Astrocyte of the spinal cord (primary cell): ENCODE data around the gene SEC14L6.
A peak's percentile ranks its signal among the peaks of the same experiment; 100 is the strongest.

Experiments
- DNase-seq: peaks from one replicate; pipeline ENCODE4 v3.0.0; 2011; ENCODE audit warnings: low read depth, low spot score
- H3K4me3 ChIP-seq: 2 replicates; pipeline ENCODE4 v1.5.1; 2011; ENCODE audit warnings: low read depth, mild to moderate bottlenecking, low read length, moderate library complexity
- in situ Hi-C: cut with HindIII; loops from 2 replicates; pipeline ENCODE4 v1.10.0; 2017; ENCODE audit warnings: low sequenced_read_pairs
- TF ChIP-seq, protein P1 (sequence below): IDR thresholded peaks from 2 replicates; pipeline ENCODE4 v1.5.1; 2012; ENCODE audit warnings: low read depth, mild to moderate bottlenecking, low read length, inconsistent platforms

Gene SEC14L6

DNA sequence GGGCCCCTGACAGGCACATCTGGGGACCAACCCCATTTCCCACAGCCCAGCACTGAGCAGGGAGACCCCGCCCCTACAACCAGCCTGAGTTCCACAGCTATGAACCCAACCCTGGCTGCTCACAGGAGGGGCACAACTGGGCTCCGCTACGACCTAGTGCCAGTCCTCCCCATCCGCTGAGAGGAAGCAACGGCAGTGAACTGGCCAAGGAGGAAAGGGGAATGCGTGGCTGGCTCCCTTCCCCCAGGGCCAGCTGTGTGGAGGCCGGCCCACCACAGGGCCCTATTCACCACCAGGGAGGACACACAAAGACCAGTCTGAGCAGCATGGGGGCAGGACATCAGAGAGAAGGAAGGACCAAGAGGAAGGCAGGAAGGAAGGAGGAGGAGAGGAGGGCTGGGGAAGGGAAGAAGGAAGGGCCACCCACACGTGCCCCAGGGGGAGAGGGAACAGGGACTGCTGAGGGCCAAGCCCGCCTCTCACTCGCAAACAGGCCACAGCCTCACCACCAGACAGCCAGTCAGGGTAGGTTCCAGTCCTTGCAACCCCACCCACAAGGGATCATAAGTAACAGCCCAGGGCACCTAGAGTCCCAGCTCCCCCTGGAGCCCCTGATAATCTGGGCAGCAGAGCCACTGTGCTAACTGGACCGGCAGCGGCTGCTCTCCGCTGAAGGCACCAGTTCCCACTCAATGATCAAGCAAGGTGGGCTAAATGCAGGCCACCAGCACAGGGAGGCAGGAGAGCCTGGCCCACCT, 36.4 kb upstream of the SEC14L6 start:
- DNase-seq = no peak
- in situ Hi-C loops = no loop called here
- H3K4me3 ChIP-seq = no peak overlapping the region
- TF ChIP-seq, protein P1, sequence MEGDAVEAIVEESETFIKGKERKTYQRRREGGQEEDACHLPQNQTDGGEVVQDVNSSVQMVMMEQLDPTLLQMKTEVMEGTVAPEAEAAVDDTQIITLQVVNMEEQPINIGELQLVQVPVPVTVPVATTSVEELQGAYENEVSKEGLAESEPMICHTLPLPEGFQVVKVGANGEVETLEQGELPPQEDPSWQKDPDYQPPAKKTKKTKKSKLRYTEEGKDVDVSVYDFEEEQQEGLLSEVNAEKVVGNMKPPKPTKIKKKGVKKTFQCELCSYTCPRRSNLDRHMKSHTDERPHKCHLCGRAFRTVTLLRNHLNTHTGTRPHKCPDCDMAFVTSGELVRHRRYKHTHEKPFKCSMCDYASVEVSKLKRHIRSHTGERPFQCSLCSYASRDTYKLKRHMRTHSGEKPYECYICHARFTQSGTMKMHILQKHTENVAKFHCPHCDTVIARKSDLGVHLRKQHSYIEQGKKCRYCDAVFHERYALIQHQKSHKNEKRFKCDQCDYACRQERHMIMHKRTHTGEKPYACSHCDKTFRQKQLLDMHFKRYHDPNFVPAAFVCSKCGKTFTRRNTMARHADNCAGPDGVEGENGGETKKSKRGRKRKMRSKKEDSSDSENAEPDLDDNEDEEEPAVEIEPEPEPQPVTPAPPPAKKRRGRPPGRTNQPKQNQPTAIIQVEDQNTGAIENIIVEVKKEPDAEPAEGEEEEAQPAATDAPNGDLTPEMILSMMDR = no peak

DNA sequence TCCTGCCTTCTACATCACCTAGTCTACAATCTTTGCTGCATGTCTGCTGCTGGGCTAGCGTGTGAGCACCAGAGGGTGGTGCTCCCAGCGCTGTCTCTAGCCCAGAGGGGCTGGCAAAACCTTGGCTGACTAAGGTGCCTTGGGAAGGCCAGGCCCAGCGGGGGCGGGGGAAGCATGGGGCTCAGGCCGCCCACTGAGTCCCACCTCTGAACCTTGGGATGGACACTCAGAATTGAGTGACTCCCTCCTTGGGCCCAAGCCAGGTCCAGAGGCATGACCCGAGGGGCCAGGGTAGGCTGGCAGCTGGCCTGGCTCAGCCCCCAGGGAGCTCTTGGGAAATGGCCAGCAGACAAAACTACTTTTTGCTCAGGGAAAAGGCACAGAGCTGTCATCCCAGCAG, 35.5 kb upstream of the SEC14L6 start:
- DNase-seq = no peak
- TF ChIP-seq, protein P1 = no peak
- no peak overlapping the region for H3K4me3 ChIP-seq
- in situ Hi-C loops = no loop called here

DNA sequence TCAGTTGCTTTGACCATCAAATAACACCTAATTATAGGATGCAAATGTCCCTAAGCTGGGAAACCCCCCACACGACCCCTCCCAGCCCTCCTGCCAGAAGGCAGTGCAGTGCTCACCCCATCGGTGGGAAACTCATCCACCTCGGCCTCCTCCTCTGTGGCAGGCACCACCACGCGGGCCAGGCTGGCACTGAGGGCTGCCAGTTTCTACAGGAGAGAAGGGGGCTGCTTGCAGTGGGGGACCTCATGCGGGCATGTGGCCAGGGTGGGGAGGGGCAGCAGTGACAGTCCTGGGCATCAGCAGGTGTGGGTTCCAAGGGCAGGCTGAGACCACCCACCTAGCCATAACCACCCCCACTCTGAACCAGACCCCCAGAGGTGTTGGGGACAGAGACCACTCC, 34.4 kb upstream of the SEC14L6 start:
- no peak overlapping the region for H3K4me3 ChIP-seq
- DNase-seq = no peak
- in situ Hi-C loops = no loop called here
- TF ChIP-seq, protein P1 = no peak

DNA sequence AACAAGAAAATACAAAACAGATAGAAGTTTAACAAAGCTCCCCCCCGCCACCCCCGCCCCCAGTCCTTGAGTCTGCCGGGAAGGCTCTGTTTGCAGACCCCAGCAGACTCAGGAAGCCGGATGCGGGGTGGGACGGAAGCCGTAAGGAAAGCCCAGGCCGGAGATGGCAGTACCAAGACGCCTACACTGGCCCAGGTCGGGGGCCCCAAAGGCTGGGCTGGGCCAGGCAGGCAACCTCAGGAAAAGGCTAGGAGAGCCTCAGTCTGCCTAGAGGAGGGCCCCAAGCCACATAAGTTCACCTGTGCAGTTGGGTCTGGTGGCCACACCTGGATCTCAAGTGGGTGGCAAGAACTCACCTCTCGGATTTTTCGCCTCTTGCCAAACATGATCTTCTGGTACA, 31.9 kb upstream of the SEC14L6 start:
- DNase-seq = no peak

DNA sequence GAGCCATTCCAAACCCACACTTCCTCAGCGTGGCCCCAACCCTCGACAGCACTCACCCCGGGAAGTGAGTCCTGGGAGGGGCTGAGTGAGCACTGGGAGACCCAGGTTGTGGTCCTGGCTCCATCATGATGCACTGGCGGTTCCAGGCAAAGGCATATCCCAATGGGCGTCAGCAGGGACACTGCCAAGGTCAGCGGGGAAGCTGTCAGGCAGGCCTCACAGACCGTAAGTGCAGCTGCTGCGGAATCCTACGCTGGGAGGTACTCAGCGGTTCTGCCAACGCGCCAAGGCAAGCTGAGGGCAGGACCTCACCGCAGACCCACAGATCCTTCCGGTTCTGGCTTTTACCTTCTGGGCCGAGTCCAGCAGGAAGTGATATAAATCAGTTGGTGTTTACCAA, 29.3 kb upstream of the SEC14L6 start:
- no peak overlapping the region for H3K4me3 ChIP-seq
- in situ Hi-C loops = no loop called here
- no peak for DNase-seq
- TF ChIP-seq, protein P1 = no peak

More for the DNA sequence above, 31.9 kb upstream of the SEC14L6 start:
- in situ Hi-C loops = no loop called here
- TF ChIP-seq, protein P1 = no peak
- H3K4me3 ChIP-seq = no peak overlapping the region

DNA sequence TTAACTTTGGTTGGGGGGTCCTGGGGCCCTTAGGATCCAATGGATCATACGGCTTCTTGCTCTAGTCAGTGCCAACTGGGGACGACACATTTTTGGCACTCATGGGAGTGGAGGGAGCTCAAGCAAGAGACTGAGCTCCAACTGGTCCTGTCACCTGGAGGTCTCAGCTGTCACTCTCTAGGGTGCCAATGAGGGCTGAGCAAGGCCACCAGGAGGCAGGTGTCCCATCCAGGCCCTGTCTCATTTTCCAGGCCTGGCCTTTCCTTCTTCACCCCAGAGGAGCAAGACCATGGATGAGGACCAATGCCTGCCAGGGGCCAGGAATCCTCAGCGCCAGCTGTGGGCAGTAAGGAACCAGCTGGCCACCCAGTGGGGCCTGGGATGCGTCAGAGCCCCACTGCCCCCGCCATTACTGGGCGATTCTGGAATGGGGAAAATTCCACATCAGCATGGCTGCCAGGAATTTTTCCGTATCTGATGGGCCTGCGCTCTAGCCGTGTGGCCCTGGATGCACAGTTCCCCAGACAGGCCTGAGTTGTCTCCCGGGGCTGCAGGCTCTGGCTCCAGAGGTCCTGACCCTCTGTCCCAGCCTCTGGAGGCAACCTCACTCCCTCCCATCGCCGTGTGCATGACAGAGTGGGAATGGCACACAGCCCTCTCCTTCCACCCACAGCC, 28.6 kb upstream of the SEC14L6 start:
- TF ChIP-seq, protein P1 = no peak
- H3K4me3 ChIP-seq = no peak overlapping the region
- DNase-seq = peak; percentile 29
- in situ Hi-C loops = no loop called here
